Cerebellar cortex (tissue), 1 donor: Measurements from ENCODE around the gene ANAPC7.
"Not testable (repeated sequence)": the region's sequence is repeated elsewhere in the genome, so short reads cannot be mapped to it uniquely, and the experiment has no call there.

Experiments used
- DNase-seq: peaks from one replicate; pipeline ENCODE4 v3.0.0-alpha.2; 2015; ENCODE audit warnings: low spot score

The ANAPC7 gene

DNA sequence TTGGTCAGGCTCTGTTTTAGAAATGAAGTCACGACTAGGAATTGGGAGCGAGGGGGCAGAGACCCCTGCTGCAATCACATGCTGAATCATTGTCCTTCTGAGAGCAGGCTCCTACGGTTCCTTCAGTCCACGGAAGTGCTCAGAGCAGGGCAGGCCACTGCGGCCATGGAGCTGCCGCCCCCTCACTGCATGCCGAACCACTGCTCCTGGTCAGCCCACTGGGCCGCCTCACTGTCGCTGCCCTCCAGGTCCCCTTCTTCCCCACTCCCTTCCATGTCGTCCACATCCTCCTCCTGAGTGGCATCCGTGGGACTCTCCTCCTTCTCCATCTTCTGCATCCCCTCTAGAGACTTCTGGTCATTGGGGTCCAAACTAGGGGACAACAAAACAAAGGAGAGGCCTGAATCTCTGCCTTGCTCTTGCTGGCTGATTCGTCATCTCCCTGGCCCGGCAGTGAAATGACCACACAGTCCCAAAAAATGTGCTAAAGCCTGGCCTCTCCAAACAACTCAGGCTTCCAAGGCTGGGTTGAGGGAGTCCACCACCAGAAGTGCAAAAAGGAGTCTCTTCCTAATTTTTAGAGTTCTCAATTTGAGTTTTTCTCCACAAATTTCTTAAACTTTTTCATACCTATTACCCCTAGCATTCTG is 29.4 kb downstream of the ANAPC7 start:
- no peak for DNase-seq

DNA sequence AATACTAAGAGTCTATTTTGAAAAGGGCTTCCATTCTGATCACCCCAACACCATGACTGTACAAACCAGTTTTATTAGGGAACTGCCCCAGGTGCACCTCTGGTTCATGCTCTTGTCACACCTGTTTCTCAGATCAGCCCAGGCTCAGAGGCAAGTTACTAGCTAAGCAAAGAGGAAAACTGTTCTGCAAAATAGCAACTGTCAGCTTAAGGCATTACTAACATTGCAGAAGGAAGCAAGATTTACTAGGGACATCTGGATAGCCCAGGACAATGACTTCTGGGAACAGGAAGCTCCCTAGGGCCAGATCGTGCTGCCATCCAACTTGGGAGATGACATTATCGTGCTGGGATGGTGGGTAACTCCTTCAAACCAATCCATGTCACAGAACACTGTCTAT is 30.1 kb downstream of the ANAPC7 start:
- DNase-seq = no peak

DNA sequence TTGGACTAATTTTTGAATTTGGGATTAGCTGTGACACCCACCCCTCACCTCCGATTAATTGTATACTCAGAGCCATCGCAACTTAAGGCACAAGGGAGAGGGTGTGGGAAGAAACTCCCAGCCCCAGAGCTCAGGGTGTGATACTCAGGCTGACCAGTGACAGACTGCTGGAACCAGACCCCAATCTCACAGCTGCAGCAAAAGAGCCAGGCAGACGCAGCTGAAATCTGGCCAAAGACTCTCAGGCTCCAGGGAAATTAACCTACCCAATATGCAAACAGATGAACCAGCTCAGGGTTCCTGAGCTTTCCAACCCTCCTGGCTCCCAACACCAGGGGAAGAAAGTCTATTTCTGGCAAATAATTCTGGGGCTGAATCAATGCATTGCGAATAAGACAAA is 30.5 kb downstream of the ANAPC7 start:
- no peak for DNase-seq

DNA sequence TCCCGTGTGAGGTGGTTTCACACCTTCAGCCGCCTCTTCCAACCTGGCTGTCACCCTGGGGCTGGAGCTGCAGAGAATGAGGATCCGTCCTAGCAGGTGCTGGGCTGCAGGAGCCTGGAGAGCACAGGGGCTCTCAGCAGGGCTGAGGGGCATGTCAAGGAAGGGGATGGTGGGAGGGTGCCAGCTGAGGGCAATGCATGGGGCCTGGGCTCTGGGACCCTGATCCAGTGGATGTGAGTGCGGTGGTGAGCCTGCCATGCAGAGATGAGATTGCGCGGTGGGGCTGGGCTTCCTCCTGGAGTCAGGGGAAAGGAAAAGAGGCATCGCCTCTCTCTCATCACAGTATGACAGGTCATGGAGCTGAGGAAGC is 31.5 kb downstream of the ANAPC7 start:
- DNase-seq = no peak

DNA sequence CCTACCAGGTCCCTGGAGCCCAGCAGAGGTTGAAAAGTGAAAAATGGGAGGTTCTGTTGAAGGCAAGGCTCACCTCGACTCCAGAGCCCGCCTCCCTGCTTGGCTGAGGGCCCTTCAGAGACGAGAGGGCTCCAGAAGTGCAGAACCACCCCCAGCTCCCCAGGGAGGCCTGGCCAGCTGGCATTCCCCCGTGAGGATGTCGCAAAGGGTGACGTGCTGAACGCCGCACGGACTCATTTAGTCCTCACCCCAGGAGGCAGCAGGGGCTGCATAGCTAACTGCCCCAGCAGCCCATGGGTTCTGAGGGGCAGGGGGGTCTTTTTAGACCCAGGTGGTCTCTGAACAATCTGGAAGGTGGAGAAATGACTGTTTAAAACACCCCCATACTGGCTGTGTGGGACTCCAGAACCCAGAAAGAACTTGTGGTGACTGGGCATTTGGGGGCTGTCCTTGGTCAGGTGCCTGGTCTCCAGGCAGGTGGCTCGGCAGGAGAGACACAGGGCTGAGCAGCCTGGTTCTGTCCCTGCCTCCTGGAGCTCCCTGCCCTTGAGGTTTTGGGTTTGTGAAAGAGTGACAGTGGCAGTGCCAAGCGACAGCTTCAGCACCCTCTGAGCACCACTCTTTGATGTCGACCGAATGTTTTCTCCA is 32.0 kb downstream of the ANAPC7 start:
- DNase-seq = no peak

DNA sequence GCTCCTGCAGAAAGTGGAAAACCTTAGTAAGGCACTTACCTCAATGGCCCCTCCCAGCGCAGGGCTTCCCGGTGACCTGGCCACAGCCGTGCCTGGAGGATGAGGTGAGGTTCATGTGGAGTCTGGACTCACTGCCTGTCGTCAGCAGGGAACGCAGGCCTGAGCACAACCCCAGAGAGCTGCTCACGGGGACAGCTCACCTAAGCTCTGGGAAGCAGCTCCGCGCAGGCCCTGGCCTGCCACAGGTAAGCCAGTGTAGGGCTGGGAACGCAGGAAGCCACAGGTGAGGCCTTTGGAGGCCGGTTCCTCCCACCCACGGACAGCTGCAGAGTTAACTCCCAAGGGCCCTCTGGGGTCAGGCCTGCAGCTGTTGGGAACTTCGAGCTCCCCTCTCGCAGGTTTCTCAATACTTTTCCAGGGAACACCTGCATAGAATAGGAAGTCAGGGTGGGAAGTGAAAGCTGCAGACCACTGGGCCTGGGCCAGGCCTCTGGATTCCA is 32.7 kb downstream of the ANAPC7 start:
- DNase-seq = no peak

DNA sequence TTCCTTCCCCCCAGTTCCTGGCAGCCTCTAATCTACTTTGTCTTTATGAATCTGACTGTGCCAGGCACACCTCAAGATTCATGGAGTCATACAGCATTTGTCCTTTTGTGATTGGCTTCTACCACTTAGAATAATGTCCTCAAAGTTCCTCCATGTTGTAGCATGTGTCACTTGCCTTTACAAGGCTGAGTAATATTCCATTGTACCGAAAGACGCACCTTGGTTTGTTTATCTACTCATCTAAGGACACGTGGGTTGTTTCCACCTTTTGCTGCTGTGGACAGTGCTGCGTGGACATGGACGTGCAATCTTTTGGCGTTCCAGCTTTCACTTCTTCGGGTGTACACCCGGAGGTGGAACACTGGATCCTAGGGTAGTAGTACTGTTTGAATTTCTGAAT is 33.5 kb downstream of the ANAPC7 start:
- no peak for DNase-seq

DNA sequence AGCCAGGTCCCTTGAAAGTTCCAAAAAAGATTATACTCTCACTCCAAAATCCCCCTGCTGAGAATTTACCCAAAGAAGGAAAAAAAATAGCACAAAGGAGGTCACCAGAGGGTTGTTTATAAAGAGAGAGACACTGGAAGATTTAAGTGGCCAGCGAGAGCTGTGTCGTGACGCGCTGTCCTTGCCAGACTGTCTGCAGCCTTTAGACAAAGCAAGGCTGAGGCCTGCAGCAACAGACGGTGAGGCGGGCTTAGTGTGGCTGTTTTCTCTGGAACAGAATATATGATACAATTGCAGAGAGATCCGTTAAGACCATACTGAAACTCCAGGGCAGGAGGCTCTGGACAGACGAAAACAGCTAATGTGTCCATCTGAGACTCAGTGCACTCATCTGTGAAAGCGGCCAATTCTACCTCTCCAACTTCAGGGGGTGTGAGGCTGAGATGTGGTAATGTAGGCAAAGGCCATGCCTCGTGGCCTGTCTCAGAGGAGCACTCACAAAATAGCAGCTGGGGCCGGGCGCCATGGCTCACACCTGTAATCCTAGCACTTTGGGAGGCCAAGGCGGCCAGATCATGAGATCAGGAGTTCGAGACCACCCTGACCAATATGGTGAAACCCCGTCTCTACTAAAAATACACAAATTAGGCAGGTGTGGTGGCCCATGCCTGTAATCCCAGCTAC is 36.2 kb downstream of the ANAPC7 start:
- peak; percentile 69 for DNase-seq

DNA sequence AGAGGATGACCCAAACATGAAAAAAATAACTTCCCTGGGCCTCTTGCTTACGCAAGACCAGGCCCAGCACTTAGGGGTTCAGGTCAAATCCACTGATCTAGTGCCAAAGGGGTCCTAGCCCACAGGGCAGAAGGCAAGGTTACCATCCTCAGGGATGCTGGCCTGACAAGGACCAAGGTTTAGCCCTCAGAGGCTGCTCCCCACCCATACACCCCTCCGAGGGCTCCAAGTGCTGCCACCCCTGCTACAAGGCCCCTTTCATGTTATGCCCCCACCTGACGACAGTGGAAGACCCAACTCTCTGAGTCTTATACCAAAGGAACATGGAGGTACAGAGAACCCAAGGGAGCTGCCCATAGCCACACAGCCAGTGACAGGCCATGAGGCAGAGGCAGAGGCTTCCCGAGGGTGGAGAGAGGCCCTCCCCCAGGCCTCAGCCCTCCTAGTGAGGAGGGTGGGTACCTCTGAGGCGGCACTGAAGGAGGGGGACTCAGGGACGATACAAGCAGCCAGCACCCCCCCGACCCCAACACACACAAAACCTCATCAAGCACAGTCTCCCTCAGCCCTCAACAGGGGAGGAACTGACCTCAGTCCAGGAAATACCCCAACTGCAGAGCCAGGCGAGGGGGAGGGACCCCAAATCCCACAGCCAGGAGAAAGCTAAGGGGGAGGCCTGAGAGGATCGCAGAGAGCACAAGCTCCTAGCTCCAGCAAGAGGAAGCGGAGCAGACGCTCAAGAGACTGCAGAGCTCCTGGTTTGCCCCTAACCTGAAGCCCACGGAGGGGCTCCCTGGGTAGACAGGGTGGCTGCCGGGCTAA is 37.0 kb downstream of the ANAPC7 start:
- no peak for DNase-seq

DNA sequence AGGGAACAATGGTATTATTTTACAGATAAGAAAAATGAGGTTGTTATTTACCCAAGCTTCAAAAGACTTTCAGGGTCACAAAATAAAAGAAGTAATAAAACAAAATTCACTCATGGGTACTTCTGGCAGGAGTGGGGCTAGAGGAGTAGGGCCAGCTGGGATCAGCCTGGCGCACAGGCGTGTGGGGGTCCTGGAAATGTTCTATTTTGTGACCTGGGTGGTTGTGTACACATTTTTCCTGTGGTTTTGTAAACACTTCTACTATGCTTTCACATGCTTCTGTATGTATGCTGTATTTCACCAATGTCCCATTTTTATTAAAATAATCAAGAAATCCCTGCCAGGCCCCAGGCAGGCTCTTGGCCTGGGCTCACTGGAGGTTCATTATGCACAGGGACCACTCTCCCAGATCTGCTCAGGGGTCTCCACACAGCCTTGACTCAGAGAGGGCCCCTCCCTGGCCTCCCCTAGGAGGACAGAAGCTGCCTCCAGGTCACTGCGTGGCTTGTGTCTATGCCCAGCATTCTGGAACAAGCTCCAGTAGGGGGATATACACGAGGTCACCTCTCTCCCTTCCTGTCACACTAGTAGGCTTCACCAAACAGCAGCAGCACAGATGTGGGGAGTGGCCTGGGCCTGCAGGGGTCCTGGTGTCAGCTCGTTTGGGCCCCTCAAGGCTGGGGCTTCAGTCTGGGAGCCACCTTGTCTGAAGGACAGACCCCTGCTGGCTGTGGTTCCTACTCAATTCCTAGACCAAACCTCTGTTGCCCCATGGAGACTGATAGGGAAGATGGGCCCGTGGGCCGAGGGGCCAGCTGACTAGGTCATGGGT is 37.8 kb downstream of the ANAPC7 start:
- DNase-seq = no peak

DNA sequence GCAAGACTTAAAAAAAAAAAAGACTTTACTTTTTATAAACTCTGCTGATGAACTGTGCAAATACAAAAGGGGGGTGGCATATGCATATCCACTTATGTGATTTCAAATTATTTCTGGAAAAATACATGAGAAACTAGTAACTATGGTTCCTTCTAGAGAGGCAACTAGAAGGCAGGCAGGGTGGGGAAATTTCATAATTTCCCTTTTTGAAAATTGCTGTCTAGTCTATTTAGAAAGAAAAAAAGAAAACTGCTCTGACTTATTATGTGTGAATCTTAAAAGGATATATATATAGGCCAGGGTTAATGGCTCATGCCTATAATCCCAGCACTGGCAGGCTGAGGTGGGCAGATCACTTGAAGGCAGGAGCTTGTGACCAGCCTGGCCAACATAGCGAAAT is 42.3 kb downstream of the ANAPC7 start:
- no peak for DNase-seq

DNA sequence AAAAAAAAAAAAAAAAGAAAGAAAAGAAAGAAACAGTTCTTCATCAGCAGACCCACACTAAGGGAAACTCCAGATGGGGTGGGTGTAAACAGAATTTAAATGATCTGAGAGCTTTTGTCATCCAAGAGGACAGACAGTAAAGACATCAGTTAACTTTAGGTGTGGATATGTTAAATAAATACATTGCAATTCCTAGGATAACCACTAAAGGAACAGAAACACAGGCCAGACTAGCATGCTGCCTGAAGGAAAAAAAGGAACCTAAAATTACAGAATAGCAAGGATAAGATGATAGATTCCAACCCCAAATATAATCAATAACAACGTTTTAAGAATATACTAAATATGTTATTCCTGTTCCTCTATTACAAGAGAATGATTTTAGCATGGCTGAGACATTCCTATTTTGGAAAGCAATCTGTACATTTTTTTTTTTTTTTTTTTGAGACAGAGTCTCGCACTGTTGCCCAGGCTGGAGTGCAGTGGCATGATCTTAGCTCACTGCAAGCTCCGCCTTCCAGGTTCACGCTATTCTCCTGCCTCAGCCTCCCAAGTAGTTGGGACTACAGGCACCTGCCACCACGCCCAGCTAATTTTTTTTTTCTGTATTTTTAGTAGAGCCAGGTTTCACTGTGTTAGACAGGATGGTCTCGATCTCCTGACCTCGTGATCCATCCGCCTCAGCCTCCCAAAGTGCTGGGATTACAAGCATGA is 45.0 kb downstream of the ANAPC7 start:
- DNase-seq = not testable (repeated sequence)

DNA sequence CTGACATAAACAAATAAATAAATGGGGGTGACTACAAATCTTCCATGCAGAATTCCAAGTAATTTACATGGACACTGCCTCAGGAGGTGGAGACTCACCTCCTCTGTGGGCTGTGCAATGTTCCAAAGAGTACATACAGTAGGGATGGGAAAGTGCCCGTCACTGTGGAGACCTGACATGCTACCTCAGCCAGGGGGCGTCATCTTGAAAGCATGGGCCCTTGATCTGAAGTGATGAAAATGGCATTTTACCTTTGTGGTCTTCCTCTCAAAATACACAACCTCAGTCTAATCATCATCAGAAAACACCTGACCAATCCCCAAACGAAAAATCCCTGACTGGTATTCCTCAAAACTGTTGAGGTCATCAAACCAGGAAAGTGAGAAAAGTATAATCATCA is 48.4 kb downstream of the ANAPC7 start:
- peak; percentile 64 for DNase-seq

DNA sequence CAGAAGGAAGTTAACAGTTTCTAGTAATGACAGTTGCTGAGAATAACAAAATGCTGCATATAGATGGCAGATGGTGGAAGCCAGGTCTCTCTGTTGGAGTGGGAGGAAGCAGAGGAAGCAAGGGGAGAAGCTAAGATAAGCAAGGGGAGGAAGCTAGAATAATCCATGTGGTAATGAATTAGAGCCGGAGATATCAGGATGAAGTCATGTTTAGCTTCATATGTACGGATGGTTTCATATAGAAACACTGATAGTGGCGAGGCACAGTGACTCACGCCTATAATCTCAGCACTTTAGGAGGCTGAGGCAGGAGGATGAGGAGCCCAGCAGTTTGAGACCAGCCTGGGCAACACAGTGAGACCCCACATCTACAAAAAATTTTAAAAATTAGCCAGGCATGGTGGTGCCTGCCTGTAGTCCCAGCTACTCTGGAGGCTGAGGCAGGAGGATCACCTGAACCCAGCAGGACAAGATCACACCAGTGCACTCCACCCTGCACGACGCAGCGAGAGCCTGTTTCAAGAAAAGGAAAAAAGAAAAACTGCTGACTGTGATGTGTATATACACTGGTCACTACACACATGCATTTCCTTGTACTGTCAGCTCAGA is 49.2 kb downstream of the ANAPC7 start:
- peak; percentile 59 for DNase-seq

DNA sequence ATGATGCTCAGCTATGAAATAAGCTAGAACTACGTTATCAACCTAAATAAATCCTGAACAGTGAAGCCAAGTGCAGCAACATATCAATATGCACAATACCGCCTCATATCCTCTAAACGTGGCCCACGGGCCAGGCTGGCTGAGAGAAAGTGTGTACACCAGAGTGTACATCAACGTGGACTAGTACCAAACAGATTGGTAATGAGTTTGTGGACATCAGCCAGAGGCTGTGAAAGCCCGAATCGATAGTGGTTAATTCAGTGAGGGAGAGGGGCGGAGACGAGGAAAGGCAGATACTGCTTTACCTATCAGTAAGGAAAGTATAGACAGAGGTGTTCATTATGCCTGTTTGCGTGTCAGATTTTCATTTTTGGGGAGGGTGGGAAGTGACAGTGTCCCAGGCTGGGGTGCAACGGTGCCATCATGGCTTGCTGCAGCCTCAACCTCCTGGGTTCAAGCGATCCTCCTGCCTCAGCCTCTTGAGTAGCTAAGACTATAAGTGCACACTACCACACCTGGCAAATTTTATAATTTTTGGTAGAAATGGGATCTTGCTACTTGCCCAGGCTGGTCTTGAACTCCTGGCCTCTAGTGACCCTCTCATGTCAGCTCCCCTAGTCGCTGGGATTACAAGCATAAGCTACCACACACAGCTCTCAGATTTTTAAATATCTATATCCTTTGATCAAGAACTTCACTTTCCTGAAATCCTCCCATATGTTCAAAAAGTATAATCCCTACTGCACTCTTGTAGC is 50.1 kb downstream of the ANAPC7 start:
- no peak for DNase-seq

DNA sequence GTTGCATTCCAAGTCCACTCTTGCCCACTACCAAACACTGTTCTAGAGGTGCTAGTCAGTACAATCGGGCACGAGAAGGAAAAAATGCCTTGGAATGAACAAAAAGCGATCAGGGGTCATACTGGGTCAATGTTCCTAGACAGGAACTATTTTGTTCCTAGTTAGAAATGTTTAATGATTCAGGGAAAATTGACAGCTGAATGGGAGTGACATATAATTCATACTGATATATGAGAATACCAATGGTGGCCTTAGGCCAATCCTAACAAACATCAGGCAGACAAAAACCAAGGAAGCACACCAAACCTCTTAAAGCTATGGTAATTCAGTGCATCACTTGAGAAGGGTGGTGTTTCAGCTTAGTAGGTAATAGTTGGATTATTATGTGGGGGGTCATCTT is 51.1 kb downstream of the ANAPC7 start:
- DNase-seq = no peak

DNA sequence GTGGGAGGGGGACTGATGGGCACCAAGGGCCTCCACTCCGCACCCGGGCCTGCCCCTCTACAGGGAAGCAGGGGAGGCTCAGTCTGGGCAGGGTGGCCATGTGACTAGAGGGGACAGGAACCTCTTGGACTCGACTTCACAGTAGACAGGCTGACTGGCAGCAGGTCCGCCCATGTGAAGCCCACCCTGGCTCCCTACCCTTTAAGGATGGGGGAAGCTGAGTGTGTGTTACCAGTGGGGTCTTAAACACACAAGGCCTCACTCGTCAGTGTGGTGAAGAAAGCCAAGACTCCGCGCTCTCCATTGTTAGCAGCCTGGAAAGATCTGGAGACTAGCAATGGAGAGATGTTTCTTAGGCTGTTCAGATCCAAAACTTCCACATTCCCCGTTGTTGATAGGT is 52.4 kb downstream of the ANAPC7 start:
- DNase-seq = no peak

DNA sequence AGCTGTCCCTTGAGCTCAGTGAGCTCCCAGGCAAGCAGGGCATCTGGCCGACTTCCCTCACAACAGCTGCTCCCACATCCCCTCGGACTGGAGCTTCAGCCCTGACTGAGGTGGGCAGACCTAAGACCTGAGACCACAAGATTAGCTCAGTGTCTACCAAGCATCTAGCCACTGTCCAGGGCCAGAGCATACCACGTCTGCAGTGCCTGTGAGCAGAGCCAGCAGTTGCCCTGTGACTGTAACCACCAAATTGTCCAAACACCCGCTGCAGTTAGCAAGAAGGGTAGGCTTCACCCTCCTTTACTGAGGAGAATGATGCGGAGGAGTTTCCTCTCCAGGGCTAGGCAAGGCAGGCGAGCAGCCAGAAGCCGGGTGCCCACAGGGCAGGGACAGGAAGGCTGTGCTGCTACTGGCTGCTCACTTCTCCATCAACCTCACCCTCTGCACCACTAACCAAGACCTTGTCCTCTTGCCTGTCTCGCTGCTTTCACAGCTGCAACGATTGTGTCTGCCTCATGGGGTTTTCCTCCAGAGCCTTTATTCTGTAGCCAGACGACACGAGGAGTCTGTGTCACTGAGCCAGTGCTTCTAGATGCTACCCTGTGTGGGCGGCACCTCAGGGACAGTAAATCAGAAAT is 53.9 kb downstream of the ANAPC7 start:
- peak; percentile 35 for DNase-seq

DNA sequence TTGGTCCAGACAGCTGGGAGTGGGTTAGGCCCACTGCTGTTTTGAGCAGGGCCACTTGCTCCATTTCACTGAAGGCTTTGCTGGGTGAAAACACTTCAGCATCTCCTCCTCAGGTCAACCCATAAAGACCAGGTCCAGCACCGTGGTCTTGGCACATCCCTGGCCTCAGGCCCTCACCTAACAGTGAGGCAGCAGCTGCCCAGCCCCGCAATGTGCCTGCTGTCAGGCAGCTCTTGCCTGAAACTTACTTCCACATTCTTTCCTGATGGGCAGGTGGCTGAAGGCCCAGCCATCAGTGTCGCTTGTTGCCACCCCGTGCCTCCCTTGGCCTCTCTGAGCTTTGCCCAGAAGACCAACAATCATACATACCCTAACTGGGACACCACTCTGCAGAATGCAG is 54.4 kb downstream of the ANAPC7 start:
- no peak for DNase-seq
